H9 (cell line): Measurements from ENCODE around the gene KIF16B. TPM values are rescaled to one million over a fixed set of nuclear protein-coding genes. Genes with fewer than 3 reads are reported as not detected.

Experiments used
- DNase-seq: peaks from one replicate; pipeline ENCODE4 v3.0.0-alpha.2; 2017
- H2AFZ ChIP-seq: one replicate; pipeline ENCODE4 v1.6.1; 2013; ENCODE audit warnings: mild to moderate bottlenecking, low read length, control low read depth, moderate library complexity
- H2AK5ac ChIP-seq: 2 replicates; pipeline ENCODE4 v1.6.1; 2013; ENCODE audit warnings: low read length, control low read depth, mixed read lengths; ENCODE audit not compliant: insufficient read length
- H2BK120ac ChIP-seq: one replicate; pipeline ENCODE4 v1.6.1; 2013; ENCODE audit warnings: low read depth, mild to moderate bottlenecking, low read length, control low read depth, inconsistent platforms; ENCODE audit not compliant: poor library complexity, severe bottlenecking
- H2BK12ac ChIP-seq: 2 replicates; pipeline ENCODE4 v1.6.1; 2013; ENCODE audit warnings: low read length, control low read depth, mixed read lengths, low read depth; ENCODE audit not compliant: insufficient read length
- H2BK15ac ChIP-seq: 2 replicates; pipeline ENCODE4 v1.6.1; 2013; ENCODE audit warnings: low read depth, low read length, control low read depth
- H2BK20ac ChIP-seq: one replicate; pipeline ENCODE4 v1.6.1; 2013; ENCODE audit warnings: low read depth, mild to moderate bottlenecking, low read length, control low read depth, inconsistent platforms; ENCODE audit not compliant: poor library complexity, severe bottlenecking
- H2BK5ac ChIP-seq: 2 replicates; pipeline ENCODE4 v1.6.1; 2013; ENCODE audit warnings: low read length, control low read depth, mixed read lengths; ENCODE audit not compliant: insufficient read length
- H3K14ac ChIP-seq: 2 replicates; pipeline ENCODE4 v1.6.1; 2013; ENCODE audit warnings: low read length, control low read depth; ENCODE audit not compliant: insufficient read depth
- H3K18ac ChIP-seq: 2 replicates; pipeline ENCODE4 v1.6.1; 2013; ENCODE audit warnings: low read depth, mild to moderate bottlenecking, mixed read lengths, low read length, control low read depth; ENCODE audit not compliant: insufficient read length
- H3K23ac ChIP-seq: 2 replicates; pipeline ENCODE4 v1.6.1; 2013; ENCODE audit warnings: low read length, control low read depth, mixed read lengths, low read depth; ENCODE audit not compliant: insufficient read length
- H3K23me2 ChIP-seq: 2 replicates; pipeline ENCODE4 v1.6.1; 2013; ENCODE audit warnings: low read depth, mild to moderate bottlenecking, mixed read lengths, low read length, control low read depth; ENCODE audit not compliant: insufficient read length, poor library complexity, severe bottlenecking
- H3K27ac ChIP-seq: 2 replicates; pipeline ENCODE4 v1.5.1; 2013; ENCODE audit warnings: low read length, control low read depth, mixed read lengths, low read depth; ENCODE audit not compliant: insufficient read length
- H3K27me3 ChIP-seq: 2 replicates; pipeline ENCODE4 v1.6.1; 2013; ENCODE audit warnings: low read length, control low read depth, inconsistent platforms; ENCODE audit not compliant: insufficient read depth
- H3K4ac ChIP-seq: 2 replicates; pipeline ENCODE4 v1.6.1; 2013; ENCODE audit warnings: low read depth, mild to moderate bottlenecking, control low read depth, inconsistent platforms, low read length, moderate library complexity
- H3K4me1 ChIP-seq: 2 replicates; pipeline ENCODE4 v1.6.1; 2013; ENCODE audit warnings: low read length, control low read depth, inconsistent platforms; ENCODE audit not compliant: insufficient read depth
- H3K4me2 ChIP-seq: 2 replicates; pipeline ENCODE4 v1.6.1; 2013; ENCODE audit warnings: low read length, control low read depth, mixed read lengths; ENCODE audit not compliant: insufficient read length, insufficient read depth
- H3K56ac ChIP-seq: 2 replicates; pipeline ENCODE4 v1.6.1; 2013; ENCODE audit warnings: low read depth, mild to moderate bottlenecking, mixed read lengths, low read length, control low read depth; ENCODE audit not compliant: insufficient read length
- H3K79me1 ChIP-seq: 2 replicates; pipeline ENCODE4 v1.6.1; 2013; ENCODE audit warnings: low read depth, mild to moderate bottlenecking, moderate library complexity, low read length, control low read depth, inconsistent platforms; ENCODE audit not compliant: insufficient read depth, poor library complexity, severe bottlenecking
- H3K79me2 ChIP-seq: 2 replicates; pipeline ENCODE4 v1.6.1; 2013; ENCODE audit warnings: low read length, control low read depth, inconsistent platforms; ENCODE audit not compliant: insufficient read depth
- H3K9ac ChIP-seq: 2 replicates; pipeline ENCODE4 v1.6.1; 2013; ENCODE audit warnings: low read length, control low read depth, mixed read lengths; ENCODE audit not compliant: insufficient read length; ENCODE audit errors: extremely low read depth
- H3K9me3 ChIP-seq: one replicate; pipeline ENCODE4 v1.6.1; 2013; ENCODE audit warnings: low read depth, low read length, inconsistent platforms; ENCODE audit not compliant: control insufficient read depth
- H3T11ph ChIP-seq: one replicate; pipeline ENCODE4 v1.6.1; 2013; ENCODE audit warnings: mild to moderate bottlenecking, low read length, control low read depth, inconsistent platforms
- H4K20me1 ChIP-seq: one replicate; pipeline ENCODE4 v1.6.1; 2013; ENCODE audit not compliant: control insufficient read depth, insufficient read length, insufficient read depth
- H4K5ac ChIP-seq: 2 replicates; pipeline ENCODE4 v1.6.1; 2013; ENCODE audit warnings: low read depth, mild to moderate bottlenecking, mixed read lengths, low read length, control low read depth; ENCODE audit not compliant: insufficient read length
- H4K8ac ChIP-seq: replicated peaks from 2 replicates; pipeline ENCODE4 v1.6.1; 2013; ENCODE audit warnings: low read length, control low read depth, mixed read lengths, low read depth; ENCODE audit not compliant: insufficient read length
- H4K91ac ChIP-seq: 2 replicates; pipeline ENCODE4 v1.6.1; 2013; ENCODE audit warnings: low read depth, mild to moderate bottlenecking, moderate library complexity, mixed read lengths, low read length, control low read depth; ENCODE audit not compliant: insufficient read length
- H3K27ac Mint-ChIP-seq, 3 experiments: 2 replicates in 2 of 3; 3 replicates in 1 of 3; pipeline ENCODE4 v1.8.0; 2020 to 2021; ENCODE audit warnings: mixed read lengths in 3 of 3, mild to moderate bottlenecking in 1 of 3, moderate library complexity in 1 of 3
- H3K27me3 Mint-ChIP-seq: 2 replicates; pipeline ENCODE4 v1.8.0; 2021; ENCODE audit warnings: low read depth, mild to moderate bottlenecking, moderate library complexity, mixed read lengths
- H3K36me3 Mint-ChIP-seq, 3 experiments: 2 replicates in 2 of 3; 3 replicates in 1 of 3; pipeline ENCODE4 v1.8.0; 2020 to 2021; ENCODE audit warnings: low read depth in 3 of 3, mixed read lengths in 3 of 3; ENCODE audit not compliant: insufficient read depth in 1 of 3
- H3K4me1 Mint-ChIP-seq, 2 experiments: 2 replicates each; pipeline ENCODE4 v1.8.0; 2020; ENCODE audit warnings: mixed read lengths in 2 of 2
- H3K4me3 Mint-ChIP-seq, 2 experiments: 2 replicates in 1 of 2; 3 replicates in 1 of 2; pipeline ENCODE4 v1.8.0; 2020 to 2021; ENCODE audit warnings: mild to moderate bottlenecking in 2 of 2, mixed read lengths in 2 of 2, moderate library complexity in 1 of 2
- H3K9me3 Mint-ChIP-seq, 2 experiments: 2 replicates in 1 of 2; 3 replicates in 1 of 2; pipeline ENCODE4 v1.8.0; 2020; ENCODE audit warnings: mild to moderate bottlenecking in 2 of 2, mixed read lengths in 2 of 2, moderate library complexity in 1 of 2
- CTCF ChIP-seq: fragments of 200-600 bp; sonication (generic); conservative IDR thresholded peaks from 3 replicates; pipeline ENCODE4 v1.8.0; 2021; ENCODE audit warnings: antibody characterized with exemption, mild to moderate bottlenecking
- WGBS: extraction: QIAGEN DNeasy Blood & Tissue Kit; methylation state at CpG from one replicate; pipeline ENCODE4 v1.1.7; 2013; ENCODE audit warnings: missing lambda C conversion rate, low lambda C conversion rate, mixed read lengths; ENCODE audit not compliant: insufficient read length; ENCODE audit errors: extremely low coverage; 5-methylcytosine and 5-hydroxymethylcytosine counted together
- total RNA-seq: library from RNA; stranded (reverse); gene quantifications from 2 replicates; pipeline ENCODE4 v1.2.1, GENCODE V29; 2021

The KIF16B gene
- total RNA-seq, 1 experiment from 2014 or later = 7.4 TPM

- no peak overlapping the region for H3K4me2 ChIP-seq
- H3K18ac ChIP-seq = no peak overlapping the region
- Mint-ChIP-seq H3K4me3 (no peak overlapping the region), H3K4me1 (no peaks in the 10 kb centered on the region), H3K36me3 (peaks cover 5 to 11% (median 6%) of the 10 kb centered on the region in 3 experiments; a peak in 5 of 7 replicates), H3K27me3 (no peaks in the 10 kb centered on the region), H3K27ac (no peak overlapping the region), H3K9me3 (peaks cover 6 to 11% of the 10 kb centered on the region in 2 experiments; a peak in 4 of 5 replicates)
- no peaks in the 10 kb centered on the region for H3K79me2 ChIP-seq
- no peaks in the 10 kb centered on the region for H4K20me1 ChIP-seq
- H2AFZ ChIP-seq = no peak overlapping the region
- H2BK12ac ChIP-seq = no peak overlapping the region
- H4K8ac ChIP-seq = no peak overlapping the region
- no peak overlapping the region for H3K23ac ChIP-seq
- H3T11ph ChIP-seq = no peak overlapping the region
- no peak overlapping the region for H4K5ac ChIP-seq
- H2BK20ac ChIP-seq = no peak overlapping the region
- no peak overlapping the region for H2BK15ac ChIP-seq
- no peak overlapping the region for H2BK120ac ChIP-seq
- TF ChIP-seq CTCF = no peak
- no peaks in the 10 kb centered on the region for H3K27me3 ChIP-seq
- H2AK5ac ChIP-seq = no peak overlapping the region
- DNase-seq = no peak
- no peak overlapping the region for H3K4ac ChIP-seq
- H3K56ac ChIP-seq = no peak overlapping the region
- no peaks in the 10 kb centered on the region for H3K9me3 ChIP-seq
- H4K91ac ChIP-seq = no peak overlapping the region
- no peaks in the 10 kb centered on the region for H3K79me1 ChIP-seq
- H3K23me2 ChIP-seq = no peaks in the 10 kb centered on the region
- H3K9ac ChIP-seq = no peak overlapping the region
- no peaks in the 10 kb centered on the region for H3K4me1 ChIP-seq
- H3K14ac ChIP-seq = no peak overlapping the region
- WGBS = no CpG with 5 or more reads among the region's 3 CpGs
- no peak overlapping the region for H2BK5ac ChIP-seq
- H3K27ac ChIP-seq = no peak overlapping the region
These were observed 276.3 kb downstream of the KIF16B start for GRCh38 chr20:16296931-16297330.
